GM18873 (cell line): ENCODE results near the gene BOK.
"Not testable (repeated sequence)": the region's sequence is repeated elsewhere in the genome, so short reads cannot be mapped to it uniquely, and the experiment has no call there.

ENCODE experiments used
- ATAC-seq: cut with Tn5 transposase; IDR thresholded peaks from one replicate; pipeline ENCODE4 v1.9.1; 2021; ENCODE audit warnings: mild to moderate bottlenecking, moderate library complexity, moderate number of reproducible peaks; ENCODE audit not compliant: unreplicated experiment, low FRiP score

The BOK gene

DNA sequence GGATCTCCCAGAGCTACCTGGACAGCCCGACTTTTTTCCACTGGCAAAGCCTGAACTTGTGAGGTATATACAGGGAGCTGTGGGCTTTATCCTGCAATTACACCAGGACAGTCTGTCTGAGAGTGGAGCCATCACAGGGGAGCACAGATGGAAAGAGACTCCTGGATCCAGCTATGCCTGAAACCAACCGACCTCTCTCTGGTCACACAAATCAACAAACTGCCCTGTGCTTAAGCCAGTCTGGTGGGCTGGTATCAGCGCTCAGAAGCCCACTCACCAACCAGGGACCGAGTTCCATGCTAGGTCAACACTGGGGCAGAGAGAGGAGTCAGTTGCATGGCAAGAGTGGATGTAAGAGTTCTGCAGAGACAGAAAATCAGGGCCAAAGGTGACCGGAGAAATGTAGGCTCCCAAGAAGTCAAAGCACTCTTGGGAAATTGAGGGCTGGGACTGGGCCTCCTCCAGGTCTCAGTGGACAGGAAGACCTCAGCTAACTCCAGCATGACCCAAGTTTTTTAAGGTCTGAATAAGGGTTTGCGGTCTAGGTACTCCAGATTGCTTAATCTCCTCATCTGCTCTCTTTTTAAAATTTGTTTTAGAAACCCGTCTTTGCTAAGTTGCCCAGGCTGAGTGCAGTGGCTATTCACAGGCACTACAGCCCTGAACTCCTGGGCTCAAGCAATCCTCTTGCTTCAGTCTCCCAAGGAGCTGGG is 3.8 kb upstream of the BOK start:
- ATAC-seq, result no peak

DNA sequence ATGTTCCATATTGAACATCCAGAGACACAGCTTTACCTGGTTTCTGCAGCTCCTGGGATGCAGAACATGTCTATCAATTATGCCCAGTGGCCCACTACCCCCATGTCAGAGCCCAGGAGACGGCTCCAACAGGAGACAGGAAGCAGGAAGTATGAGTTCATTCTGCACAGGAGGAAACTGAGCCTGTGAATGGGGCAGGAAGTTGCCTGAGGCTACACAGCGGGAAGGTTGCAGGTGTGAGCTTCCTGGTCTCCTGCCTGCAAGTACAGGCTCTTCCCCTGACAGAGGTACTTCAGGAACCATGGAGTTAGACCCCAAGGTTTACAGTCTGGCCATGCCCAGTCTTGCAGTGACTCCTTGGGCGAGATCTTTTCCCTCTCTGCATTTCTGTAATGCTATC is 2.8 kb upstream of the BOK start:
- ATAC-seq, result no peak

DNA sequence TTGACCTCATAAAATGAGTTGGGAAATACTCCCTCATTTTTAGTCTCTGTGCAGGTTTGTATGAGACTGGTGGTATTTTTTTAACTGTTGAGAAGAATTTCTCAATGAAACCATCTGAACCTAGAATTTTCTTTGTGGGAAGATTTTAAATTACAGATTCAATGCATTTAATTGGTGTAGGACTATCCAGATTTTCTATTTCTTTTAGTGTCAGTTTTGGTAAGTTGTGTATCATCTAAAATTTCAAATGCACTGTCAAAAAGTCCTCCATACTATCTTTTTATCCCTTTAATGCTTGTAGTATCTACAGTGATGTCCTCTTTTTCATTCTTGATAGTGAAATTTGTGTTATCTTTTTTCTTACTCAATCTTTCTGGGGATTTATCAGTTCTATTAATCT is 1.8 kb upstream of the BOK start:
- ATAC-seq, result no peak

DNA sequence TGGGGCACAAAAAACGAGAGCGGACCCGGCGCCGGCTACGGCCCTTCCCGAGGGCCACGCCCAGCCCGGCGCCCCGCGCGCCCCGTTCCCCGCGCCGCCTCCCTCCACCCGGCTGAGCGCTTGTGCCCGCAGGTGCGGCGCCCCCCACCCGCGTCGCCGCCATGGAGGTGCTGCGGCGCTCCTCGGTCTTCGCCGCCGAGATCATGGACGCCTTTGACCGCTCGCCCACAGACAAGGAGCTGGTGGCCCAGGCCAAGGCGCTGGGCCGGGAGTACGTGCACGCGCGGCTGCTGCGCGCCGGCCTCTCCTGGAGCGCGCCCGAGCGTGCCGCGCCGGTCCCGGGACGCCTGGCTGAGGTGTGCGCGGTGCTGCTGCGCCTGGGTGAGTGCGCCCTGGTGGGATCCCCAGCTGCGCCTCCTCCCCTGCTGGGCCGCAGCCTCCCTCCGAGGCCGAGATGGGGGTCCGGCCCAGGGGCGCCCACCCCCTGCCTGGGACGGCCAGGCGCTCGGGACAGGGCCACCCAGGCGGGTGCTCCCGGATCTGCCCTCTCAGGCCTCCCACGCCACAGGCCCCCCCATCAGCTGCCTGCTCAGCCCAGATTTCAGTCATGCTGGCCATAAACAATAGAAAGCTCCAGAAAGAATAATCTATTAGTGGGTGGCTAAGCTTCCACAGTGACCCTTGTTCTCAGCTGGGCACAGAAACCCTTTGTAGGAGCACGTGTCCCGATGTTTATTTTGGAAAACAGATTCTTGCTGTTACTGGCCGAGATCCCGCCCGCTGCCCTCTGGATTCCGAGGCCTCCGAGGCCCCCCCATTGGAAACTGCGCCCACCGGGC is 997 bp downstream of the BOK start:
- ATAC-seq, result no peak

DNA sequence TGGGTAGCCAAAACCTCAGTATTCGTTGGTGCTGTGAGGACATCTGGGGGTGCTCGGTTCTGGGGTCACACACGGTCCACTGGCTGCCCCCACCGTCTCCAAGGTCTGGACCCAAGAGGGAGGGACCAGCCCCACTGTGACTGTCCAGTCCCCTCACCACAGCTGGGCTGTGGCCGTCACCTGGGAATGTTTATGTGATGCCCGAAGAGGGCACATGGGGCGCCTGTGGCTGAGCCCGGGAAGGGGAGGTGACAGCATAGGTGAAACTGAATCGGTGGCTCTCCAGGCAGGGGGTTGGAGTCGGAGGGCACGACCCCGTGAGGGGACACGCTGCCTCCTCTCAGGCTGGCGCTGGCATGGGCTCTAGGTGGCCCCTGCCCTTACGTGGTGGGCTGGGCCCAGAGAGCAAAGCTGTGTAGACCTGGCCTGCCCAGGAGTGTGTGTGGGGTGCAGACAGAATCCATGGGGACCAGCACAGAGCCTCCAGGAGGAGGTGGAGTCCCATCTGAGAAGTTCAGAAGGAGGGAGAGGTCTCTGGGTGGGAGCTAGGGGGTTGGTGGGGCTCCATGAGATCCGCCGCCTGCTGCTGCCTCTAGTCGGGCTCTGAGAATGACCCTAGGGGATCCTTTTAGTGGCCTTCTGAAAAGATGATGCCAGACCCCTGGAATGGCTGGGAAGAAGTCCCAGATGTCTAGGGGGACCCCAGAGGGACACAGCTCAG is 1.8 kb downstream of the BOK start:
- ATAC-seq, result no peak

DNA sequence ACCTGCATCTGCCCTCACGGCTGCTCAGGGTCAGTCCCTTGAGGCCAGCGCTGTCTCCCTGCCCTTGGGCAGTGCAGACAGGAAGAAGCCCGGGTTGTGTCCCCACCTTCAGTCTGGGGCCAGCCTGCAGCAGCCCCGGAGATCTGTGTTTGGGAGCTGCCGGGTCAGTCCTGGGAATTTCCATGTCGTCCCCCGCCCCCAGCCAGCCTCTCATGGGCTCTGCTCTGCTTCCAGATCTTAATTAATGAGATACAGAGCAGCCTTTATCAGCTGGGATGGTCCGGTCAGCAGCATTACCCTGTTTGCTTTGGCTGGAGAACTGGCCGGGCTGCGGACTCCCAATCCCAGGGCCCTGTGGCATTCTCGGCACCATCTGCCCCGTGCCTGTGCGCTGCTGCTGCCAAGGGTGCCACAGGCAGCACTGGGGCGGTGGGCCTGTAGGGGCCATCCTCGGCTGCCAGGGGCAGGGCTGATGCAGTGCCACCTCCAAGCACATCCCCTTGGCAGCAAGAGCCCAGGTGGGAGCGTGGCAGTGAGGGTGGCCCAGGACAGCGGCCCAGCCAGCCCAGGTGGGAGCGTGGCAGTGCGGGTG is 2.4 kb downstream of the BOK start:
- ATAC-seq, result no peak

DNA sequence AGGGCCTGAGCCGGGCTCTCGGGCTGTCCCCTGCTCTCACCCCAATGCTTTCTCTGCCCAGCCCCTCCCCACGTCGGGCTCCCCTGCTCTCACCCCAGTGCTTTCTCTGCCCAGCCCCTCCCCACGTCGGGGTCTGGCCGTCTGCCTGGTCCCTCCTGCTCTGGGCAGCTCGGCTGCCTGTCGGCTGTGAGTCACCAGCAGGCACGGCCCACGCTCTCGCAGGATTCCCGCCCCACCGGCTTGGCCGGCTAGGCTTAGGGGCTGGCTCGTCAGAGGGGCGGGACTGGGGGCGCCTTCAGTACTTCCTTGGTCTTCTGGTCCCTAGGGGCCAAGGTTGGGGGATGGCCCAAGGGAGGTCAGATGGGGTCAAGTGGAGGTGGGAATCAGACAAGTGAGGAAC is 3.3 kb downstream of the BOK start:
- no peak for ATAC-seq

DNA sequence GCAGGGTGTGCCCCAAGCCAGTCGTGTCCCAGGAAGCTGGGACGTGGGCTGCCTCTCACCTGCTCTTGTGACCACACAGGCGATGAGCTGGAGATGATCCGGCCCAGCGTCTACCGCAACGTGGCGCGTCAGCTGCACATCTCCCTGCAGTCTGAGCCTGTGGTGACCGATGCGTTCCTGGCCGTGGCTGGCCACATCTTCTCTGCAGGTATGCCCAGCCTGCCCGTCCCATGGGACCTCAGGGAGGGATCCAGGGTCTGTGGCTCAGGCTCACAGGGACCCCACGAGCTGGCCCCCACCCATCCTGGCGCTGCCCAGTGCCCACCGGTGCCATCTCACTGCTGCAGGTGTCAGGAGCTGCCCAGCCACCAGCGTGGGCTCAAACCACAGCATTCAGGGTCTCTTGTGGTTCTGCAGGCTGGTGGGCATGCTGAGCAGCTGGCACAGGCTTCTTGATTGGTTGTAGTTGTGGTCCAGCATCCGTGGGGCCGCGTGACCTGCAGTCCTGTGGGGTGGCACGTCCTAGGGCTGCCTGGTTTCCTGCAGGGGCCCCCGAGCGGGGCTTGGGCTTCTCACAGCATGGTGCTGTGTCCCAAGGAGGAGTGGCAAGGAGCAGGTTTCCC is 3.8 kb downstream of the BOK start:
- ATAC-seq, result no peak

DNA sequence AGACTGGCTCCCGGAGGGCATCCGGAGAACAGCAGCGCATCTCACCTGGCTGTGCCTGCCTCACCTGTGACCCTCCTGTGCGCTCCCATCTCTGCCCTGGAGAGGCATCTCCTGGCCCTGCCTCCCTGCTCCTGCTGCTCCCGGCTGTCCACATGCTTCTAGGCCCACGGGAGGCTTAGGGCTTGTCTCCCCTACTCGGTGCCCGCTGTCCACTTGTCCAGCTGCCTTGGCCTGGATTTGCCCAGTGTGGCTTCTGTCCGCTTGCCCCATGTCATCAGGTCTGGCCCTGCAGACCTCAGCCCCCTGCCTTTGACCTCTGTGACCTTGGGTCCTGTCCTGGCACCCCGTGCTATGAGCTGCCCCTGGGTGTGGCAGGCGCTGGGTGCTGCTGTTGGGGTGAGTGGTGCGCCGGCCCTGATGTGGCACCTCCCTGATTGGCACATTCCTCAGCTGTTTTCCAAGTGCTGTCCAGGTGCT is 4.5 kb downstream of the BOK start:
- no peak for ATAC-seq

DNA sequence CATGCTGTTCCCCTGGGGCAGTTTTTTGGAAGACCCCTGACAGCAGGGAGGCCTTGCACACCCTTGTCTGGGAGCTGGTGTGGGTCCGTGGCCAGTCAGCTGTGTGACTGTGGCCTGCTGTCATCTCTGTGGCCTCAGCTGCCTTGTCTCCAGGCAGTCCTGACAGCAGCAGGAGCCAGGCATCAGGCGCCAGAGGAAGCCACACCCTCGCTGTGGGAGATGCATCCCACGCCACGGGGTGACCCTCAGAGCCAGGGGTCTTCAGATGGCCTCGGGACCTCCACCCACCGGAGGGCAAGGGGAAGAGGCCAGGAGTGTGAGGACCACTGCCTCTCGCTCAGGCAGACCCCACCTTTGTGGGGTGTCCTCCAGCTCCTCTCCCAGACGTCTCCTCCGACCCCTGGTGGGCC is 5.0 kb downstream of the BOK start:
- ATAC-seq, result no peak

DNA sequence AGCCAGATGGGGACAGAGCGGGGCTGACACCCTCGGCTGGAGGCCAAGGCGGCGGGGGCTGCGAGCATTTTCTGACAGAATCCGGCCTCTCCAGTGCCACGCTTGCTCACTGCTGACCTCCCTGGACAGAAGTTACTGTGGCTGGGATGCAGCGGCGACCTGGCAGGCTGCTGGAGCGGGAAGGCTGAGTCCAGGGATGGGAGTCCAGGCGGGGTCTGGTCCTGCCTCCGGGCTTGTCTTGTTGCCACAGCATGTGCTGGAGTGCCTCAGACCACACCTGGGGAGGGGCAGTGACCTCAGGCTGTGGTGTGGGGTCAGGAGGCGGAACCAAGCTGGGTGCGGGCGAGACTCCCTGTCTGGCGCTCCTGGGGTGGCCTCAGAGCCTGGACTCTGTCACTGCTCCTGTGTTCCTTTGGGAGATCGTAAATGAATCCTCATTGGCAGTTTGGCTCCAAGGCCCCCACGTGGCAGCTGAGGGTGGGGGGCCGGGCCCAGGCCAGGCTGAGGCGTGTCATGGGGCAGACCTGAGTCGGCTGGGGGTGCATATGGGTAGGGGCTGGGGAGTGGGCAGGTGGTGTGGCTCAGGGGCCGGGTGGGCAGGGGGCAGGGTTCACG is 5.5 kb downstream of the BOK start:
- no peak for ATAC-seq

DNA sequence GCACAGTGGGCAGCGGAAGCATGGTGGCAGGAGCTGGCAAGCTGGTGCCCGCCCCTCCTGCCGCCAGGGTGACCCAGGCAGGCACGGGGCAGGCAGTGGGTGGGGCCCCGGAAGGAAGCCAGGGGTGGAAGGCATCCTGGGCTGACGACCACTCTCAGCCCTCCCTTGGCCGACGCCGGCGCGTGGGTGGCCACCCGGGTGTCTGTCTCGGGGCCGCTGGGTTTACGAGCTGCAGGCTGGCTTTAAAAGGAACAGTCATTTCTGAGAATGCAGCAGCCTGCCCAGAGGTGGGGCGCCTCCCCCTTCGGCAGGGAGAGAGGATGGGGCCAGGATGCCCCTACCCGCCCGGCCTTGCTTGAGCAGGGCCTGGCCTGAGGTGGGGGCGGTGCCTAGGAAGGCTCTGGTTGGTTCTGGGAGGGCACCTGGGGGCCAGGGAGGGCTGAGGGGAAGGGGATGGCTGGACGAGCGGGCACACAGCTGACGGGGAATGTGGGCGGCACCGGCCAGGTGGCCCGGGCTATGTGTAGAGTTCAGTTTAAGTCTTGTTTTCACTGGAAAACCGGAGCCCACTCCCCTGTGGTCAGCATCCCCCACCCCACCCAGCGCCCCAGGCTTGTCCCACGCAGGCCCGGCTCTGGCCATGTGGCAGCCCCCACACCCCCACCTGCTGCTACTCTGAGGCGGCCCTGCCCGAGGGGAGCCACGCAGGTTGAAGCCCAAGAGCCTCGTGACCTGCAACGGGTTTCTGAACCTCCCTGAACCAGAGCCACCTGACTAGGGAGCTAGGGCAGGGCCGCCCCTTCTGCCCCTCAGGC is 6.3 kb downstream of the BOK start:
- ATAC-seq, result no peak

DNA sequence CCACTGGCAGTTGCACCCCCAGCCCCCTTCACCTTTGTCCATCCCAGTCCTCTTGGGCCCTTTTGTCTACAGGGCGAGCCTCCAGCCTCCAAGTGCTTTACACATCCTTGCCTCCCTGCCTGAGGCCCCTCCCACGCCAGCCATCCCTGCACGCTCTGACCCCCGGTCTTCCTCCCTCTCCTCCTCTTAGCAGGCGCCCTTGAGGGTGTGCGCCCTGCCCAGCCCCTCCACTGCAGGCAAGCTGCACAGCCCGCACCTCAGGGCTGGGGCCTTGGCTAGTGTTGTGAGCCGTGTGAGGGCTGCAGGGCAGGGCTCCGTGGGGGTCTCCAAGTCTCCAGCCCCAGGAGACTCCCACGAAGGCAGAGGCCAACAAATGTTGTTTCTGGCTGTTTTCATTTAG is 6.9 kb downstream of the BOK start:
- no peak for ATAC-seq

DNA sequence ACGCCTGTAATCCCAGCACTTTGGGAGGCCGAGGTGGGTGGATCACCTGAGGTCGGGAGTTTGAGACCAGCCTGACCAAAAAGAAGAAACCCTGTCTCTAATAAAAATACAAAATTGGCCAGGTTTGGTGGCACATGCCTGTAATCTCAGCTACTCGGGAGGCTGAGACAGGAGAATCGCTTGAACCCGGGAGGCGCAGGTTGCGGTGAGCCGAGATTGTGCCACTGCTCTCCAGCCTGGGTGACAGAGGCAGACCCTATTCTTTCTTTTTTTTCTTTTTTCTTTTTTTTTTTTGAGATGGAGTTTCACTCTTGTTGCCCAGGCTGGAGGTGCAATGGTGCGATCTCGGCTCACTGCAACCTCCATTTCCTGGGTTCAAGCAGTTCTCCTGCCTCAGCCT is 7.5 kb downstream of the BOK start:
- ATAC-seq, result not testable (repeated sequence)

DNA sequence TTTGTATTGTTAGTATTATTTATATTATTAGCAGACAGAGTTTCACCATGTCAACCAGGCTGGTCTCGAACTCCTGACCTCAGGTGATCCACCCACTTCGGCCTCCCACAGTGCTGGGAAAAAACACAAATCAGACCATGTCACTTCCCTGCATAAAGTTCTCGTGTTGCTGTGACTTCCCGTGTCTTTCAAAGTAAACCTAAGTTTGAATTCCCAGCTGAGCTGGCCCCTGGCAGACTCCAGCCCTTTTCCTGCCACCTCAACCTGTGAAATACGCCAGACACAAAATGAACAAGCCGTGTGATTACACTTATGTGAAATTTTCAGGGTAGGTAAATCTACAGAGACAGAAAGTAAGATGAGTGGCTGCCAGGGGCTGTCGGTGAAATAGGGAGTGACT is 7.9 kb downstream of the BOK start:
- no peak for ATAC-seq

DNA sequence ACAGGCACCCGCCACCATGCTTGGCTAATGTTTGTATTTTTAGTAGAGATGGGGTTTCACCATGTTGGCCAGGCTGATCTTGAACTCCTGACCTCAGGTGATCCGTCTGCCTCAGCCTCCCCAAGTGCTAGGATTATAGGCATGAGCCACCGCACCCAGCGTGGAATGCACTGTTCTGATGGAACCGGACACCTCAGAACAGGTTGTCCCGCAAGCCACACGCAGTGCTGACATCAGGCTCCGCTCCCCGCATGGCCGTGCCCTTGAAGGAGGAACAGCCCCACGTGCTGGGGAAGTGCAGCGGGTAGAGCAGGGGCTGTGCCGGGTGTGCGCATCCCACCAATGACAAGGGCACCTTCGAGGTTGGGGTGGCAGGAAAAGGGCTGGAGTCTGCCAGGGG is 8.7 kb downstream of the BOK start:
- not testable (repeated sequence) for ATAC-seq

DNA sequence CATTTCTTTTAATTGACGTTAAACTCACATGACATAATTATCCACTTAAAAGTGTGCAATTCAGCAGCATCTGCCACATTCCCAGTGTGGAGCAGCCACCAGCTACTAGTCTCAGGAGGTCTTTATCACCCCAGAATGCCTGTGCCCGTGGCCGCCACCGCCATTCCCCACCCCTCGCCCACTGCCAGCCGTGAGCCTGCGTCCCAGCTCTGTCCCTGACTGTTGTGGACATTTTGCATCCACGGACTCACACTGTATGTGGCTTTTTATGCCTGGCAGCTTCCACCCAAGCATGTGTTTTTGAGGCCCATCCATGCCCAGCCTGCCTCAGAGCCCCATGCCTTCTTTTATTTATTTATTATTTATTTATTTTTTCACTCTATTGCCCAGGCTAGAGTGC is 9.2 kb downstream of the BOK start:
- ATAC-seq, result no peak

DNA sequence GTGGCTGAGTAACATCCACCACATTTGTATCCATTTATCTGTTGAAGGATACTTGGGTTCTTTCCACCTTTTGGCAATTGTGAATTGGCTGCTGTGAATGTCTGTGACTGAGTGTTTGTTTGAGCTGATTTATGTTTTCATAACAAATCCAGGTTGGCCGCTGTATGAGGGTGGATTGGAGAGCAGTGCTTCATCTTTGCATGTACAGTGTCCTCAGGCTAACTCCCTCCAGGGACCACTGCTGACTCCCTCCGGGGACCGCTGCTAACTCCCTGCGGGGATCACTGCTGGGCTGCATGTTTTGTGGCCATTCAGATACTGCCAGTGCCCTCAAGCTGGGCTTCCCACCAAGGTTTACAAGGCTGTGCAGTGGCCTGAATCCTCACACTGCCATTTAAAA is 10.2 kb downstream of the BOK start:
- ATAC-seq, result no peak

DNA sequence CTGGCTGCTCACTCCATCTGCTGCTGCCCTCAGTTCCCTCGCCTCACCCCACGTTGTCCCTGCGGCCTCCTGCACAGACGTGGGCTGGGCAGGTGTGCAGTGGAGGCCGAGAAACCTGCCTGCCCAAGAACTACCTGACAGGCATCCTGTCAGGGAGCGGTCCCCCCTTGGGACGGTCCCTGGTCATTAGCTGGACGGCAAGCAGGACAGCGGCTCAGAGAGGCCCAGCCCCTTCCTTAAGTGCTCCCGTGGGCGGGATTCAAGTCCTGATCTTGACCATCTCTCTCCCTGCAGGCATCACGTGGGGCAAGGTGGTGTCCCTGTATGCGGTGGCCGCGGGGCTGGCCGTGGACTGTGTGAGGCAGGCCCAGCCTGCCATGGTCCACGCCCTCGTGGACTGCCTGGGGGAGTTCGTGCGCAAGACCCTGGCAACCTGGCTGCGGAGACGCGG is 11.3 kb downstream of the BOK start:
- no peak for ATAC-seq
